ENCODE measurements around the gene CNFN.

The CNFN gene

DNA sequence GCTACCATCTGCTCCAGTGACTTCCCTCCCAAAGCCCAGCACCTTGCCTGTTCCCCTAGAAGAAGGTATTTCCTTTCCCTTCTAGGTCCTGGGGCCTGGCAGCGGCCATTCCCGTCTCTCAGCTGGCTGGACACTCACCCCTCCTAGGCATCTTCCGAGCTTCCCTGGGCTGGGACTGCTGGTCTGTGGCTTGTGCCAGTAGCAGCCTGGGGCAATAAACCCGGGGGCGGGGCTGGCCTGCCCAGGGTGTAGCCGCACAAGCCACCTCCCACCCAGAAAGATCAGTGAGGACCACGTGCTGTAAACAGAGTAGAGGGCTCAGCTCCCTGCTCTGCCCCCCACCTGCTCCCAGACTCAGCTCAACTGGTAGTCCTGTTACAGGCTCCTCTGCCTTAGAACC, 22.1 kb upstream of the CNFN start:
- no peak for DNase-seq (ENCODE audit: low read depth, low spot score)
- TF ChIP-seq, protein P1, sequence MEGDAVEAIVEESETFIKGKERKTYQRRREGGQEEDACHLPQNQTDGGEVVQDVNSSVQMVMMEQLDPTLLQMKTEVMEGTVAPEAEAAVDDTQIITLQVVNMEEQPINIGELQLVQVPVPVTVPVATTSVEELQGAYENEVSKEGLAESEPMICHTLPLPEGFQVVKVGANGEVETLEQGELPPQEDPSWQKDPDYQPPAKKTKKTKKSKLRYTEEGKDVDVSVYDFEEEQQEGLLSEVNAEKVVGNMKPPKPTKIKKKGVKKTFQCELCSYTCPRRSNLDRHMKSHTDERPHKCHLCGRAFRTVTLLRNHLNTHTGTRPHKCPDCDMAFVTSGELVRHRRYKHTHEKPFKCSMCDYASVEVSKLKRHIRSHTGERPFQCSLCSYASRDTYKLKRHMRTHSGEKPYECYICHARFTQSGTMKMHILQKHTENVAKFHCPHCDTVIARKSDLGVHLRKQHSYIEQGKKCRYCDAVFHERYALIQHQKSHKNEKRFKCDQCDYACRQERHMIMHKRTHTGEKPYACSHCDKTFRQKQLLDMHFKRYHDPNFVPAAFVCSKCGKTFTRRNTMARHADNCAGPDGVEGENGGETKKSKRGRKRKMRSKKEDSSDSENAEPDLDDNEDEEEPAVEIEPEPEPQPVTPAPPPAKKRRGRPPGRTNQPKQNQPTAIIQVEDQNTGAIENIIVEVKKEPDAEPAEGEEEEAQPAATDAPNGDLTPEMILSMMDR (IDR thresholded peaks at IDR 0.05; ENCODE audit: low read depth, low read length): no peak
- in situ Hi-C loops (cut with HindIII; ENCODE audit: low sequenced_read_pairs): no loop called here
- H3K4me3 ChIP-seq (ENCODE audit: low read depth, low read length): no peak overlapping the region

GRCh38 chr19:42411581-42412178, 21.6 kb upstream of the CNFN start:
- H3K4me3 ChIP-seq (ENCODE audit: low read depth, low read length): no peak overlapping the region
- no peak for DNase-seq (ENCODE audit: low read depth, low spot score)
- in situ Hi-C loops (cut with HindIII; ENCODE audit: low sequenced_read_pairs): no loop called here
- TF ChIP-seq, protein P1 (IDR thresholded peaks at IDR 0.05; ENCODE audit: low read depth, low read length): no peak

DNA sequence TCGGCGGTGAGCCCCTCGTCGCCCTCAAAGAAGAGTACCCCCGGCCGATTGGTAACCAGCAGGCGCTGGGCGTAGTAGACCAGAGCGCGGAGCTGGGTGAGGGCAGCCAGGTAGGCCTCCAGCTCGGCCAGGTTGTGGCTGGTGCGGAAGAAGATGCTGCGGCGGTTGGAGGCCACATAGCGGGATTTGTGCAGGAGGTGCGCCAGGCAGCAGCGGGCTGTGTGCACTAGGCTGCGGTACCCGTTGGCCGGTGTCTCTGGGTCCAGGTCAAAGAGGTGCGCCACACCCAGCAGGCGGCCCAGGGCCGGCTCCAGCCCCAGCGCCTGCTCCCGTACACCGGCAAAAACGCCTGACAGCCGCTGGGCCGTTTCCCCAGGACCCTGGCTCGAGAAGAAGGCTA, 20.3 kb upstream of the CNFN start:
- TF ChIP-seq, protein P1 (IDR thresholded peaks at IDR 0.05; ENCODE audit: low read depth, low read length): no peak
- in situ Hi-C loops (cut with HindIII; ENCODE audit: low sequenced_read_pairs): no loop called here
- DNase-seq (ENCODE audit: low read depth, low spot score): no peak
- H3K4me3 ChIP-seq (ENCODE audit: low read depth, low read length): no peak overlapping the region

- in situ Hi-C loops (cut with HindIII; ENCODE audit: low sequenced_read_pairs): no loop called here
- TF ChIP-seq, protein P1 (IDR thresholded peaks at IDR 0.05; ENCODE audit: low read depth, low read length): no peak
- H3K4me3 ChIP-seq (ENCODE audit: low read depth, low read length): no peak overlapping the region
- no peak for DNase-seq (ENCODE audit: low read depth, low spot score)
These were observed 19.4 kb upstream of the CNFN start for GRCh38 chr19:42409477-42409876.

DNA sequence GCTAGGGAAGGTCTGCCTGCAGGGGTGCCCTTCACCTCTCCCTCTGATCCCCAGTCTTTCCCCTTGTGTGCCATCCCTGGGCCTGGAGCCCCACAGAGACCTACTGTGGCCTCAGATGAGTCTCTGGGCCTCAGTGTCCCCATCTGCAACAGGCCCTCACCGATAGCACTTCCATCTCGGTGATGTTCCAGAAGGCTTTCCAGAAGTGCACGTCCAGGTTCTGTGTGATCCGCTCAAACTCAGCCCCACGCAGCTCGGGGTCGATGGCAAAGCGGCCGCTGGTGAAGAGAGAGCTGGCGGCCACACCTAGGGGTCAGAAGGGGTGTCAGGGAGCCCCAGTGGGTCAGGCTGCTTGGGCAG, 17.7 kb upstream of the CNFN start:
- in situ Hi-C loops (cut with HindIII; ENCODE audit: low sequenced_read_pairs): no loop called here
- TF ChIP-seq, protein P1 (IDR thresholded peaks at IDR 0.05; ENCODE audit: low read depth, low read length): no peak
- H3K4me3 ChIP-seq (ENCODE audit: low read depth, low read length): no peak overlapping the region
- no peak for DNase-seq (ENCODE audit: low read depth, low spot score)

DNA sequence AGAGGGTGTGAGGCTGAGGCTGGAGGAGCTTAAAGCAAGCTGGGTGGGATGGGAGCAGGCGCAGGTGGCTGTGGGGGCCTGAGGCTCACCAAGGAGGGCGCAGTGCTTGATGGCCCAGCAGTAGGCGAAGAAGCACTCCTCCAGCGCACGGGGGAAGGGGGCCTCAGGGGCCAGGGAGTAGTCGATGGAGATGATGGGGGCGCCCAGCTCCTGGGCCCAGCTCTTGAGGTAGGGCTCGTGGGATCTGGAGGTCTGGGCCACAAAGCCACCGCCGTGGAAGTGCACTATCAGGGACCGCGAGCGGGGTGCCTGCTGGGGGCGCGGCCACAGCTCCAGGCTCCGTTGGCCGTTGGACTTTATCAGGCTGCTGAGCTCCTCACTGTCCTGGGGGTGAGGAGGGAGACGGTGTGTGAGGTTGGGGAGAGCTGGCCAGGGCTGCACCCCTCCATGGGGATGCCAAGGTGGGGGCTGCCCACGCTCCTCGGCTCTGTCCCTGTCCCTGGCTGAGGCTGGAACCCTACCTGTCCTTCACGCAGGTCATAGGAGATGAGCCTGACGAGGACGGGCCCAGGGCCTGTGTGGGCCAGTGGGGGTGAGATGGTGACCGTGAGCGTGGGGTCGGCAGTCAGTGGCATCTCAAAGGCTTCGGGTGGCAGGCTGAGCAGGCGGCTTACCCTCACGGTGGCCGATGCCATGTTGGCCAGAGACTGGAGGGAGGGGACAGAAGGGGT, 17.2 kb upstream of the CNFN start:
- H3K4me3 ChIP-seq (ENCODE audit: low read depth, low read length): no peak overlapping the region
- no peak for DNase-seq (ENCODE audit: low read depth, low spot score)
- in situ Hi-C loops (cut with HindIII; ENCODE audit: low sequenced_read_pairs): no loop called here
- TF ChIP-seq, protein P1 (IDR thresholded peaks at IDR 0.05; ENCODE audit: low read depth, low read length): no peak
